HEK293 (cell line): Measurements from ENCODE around the gene TYRO3.

Source experiments
- CTCF ChIA-PET: fragments of 350-600 bp; formaldehyde crosslinking; extraction: SDS; loops from one replicate; lab custom pipeline; 2021; ENCODE audit warnings: antibody characterized with exemption; lab: Yijun Ruan, JAX
- POLR2A ChIA-PET: fragments of 300-600 bp; formaldehyde crosslinking; extraction: SDS; loops from one replicate; lab custom pipeline; 2020; ENCODE audit warnings: antibody characterized with exemption, inconsistent platforms; lab: Yijun Ruan, JAX
- H3K27ac ChIP-seq: fragments of 200-500 bp; sonication (Bioruptor generic); 2 replicates; pipeline ENCODE4 v1.5.1; 2014; ENCODE audit warnings: low read depth, low read length, control low read depth, inconsistent platforms; ENCODE audit errors: extremely low read depth
- H3K36me3 ChIP-seq, 2 experiments: fragments of 200-500 bp in 1 of 2; sonication (Bioruptor generic) in 1 of 2; 1 replicate in 1 of 2; 2 replicates in 1 of 2; pipeline ENCODE4 v1.5.1; 2014 to 2017; ENCODE audit warnings: inconsistent platforms in 2 of 2, low read length in 2 of 2; ENCODE audit not compliant: control insufficient read depth in 2 of 2, insufficient read depth in 1 of 2
- H3K4me1 ChIP-seq: fragments of 200-500 bp; sonication (Bioruptor generic); 2 replicates; pipeline ENCODE4 v1.5.1; 2014; ENCODE audit warnings: mild to moderate bottlenecking, low read length, inconsistent platforms; ENCODE audit not compliant: control insufficient read depth, insufficient read depth
- H3K4me3 ChIP-seq: 2 replicates; pipeline ENCODE4 v1.5.1; 2011; ENCODE audit warnings: low read depth, mild to moderate bottlenecking, control low read depth, low read length, moderate library complexity
- H3K9me3 ChIP-seq: fragments of 200-500 bp; sonication (Bioruptor generic); 2 replicates; pipeline ENCODE4 v1.5.1; 2014; ENCODE audit warnings: low read depth, low read length, inconsistent platforms; ENCODE audit not compliant: control insufficient read depth, insufficient read depth
- GLIS2 ChIP-seq: fragments of 450-650 bp; formaldehyde crosslinking; IDR thresholded peaks from 2 replicates; pipeline ENCODE4 v1.5.1; 2016; ENCODE audit warnings: missing biosample characterization, missing genetic modification characterization
- IKZF3 ChIP-seq: fragments of 450-650 bp; IDR thresholded peaks from 2 replicates; pipeline ENCODE4 v1.5.0; 2018; ENCODE audit warnings: missing biosample characterization, mild to moderate bottlenecking, missing genetic modification characterization, moderate library complexity
- PRDM1 ChIP-seq: fragments of 450-650 bp; formaldehyde crosslinking; IDR thresholded peaks from 2 replicates; pipeline ENCODE4; 2016; ENCODE audit warnings: missing biosample characterization, missing genetic modification characterization
- SCRT1 ChIP-seq: fragments of 450-650 bp; formaldehyde crosslinking; IDR thresholded peaks from 2 replicates; pipeline ENCODE4 v1.5.1; 2016; ENCODE audit warnings: missing biosample characterization, missing genetic modification characterization, borderline replicate concordance
- SCRT2 ChIP-seq: fragments of 450-650 bp; formaldehyde crosslinking; IDR thresholded peaks from 2 replicates; pipeline ENCODE4 v1.5.1; 2016; ENCODE audit warnings: missing biosample characterization, missing genetic modification characterization
- ZBTB20 ChIP-seq: fragments of 450-650 bp; formaldehyde crosslinking; IDR thresholded peaks from 2 replicates; pipeline ENCODE4 v1.5.1; 2016; ENCODE audit warnings: missing biosample characterization, missing genetic modification characterization
- ZFP37 ChIP-seq: fragments of 450-650 bp; formaldehyde crosslinking; IDR thresholded peaks from 2 replicates; pipeline ENCODE4 v1.5.1; 2016; ENCODE audit warnings: missing biosample characterization, missing genetic modification characterization
- ZNF10 ChIP-seq: fragments of 450-650 bp; formaldehyde crosslinking; IDR thresholded peaks from 2 replicates; pipeline ENCODE4 v1.5.1; 2017; ENCODE audit warnings: missing biosample characterization, missing genetic modification characterization
- ZNF140 ChIP-seq: fragments of 450-650 bp; formaldehyde crosslinking; IDR thresholded peaks from 2 replicates; pipeline ENCODE4 v1.5.1; 2016; ENCODE audit warnings: missing biosample characterization, missing genetic modification characterization
- ZNF16 ChIP-seq: fragments of 450-650 bp; formaldehyde crosslinking; IDR thresholded peaks from 2 replicates; pipeline ENCODE4 v1.5.1; 2016; ENCODE audit warnings: low read depth, missing biosample characterization, missing genetic modification characterization
- ZNF335 ChIP-seq: fragments of 450-650 bp; formaldehyde crosslinking; conservative IDR thresholded peaks from 2 replicates; pipeline ENCODE4 v1.5.1; 2016; ENCODE audit warnings: missing biosample characterization, missing genetic modification characterization
- ZNF423 ChIP-seq: fragments of 450-650 bp; formaldehyde crosslinking; IDR thresholded peaks from 2 replicates; pipeline ENCODE4 v1.5.1; 2016; ENCODE audit warnings: missing biosample characterization, missing genetic modification characterization
- ZNF433 ChIP-seq: fragments of 450-650 bp; formaldehyde crosslinking; IDR thresholded peaks from 2 replicates; pipeline ENCODE4 v1.5.1; 2016; ENCODE audit warnings: missing biosample characterization, missing genetic modification characterization, low read depth
- ZNF654 ChIP-seq: fragments of 450-650 bp; formaldehyde crosslinking; IDR thresholded peaks from 2 replicates; pipeline ENCODE4 v1.5.1; 2016; ENCODE audit warnings: low read depth, missing biosample characterization, missing genetic modification characterization
- ZNF791 ChIP-seq: fragments of 450-650 bp; formaldehyde crosslinking; IDR thresholded peaks from 2 replicates; pipeline ENCODE4 v1.5.1; 2016; ENCODE audit warnings: missing biosample characterization, missing genetic modification characterization
- TF ChIP-seq, protein P1 (sequence below): fragments of 450-650 bp; formaldehyde crosslinking; IDR thresholded peaks from 2 replicates; pipeline ENCODE4 v1.5.1; 2016; ENCODE audit warnings: missing biosample characterization, missing genetic modification characterization
- TF ChIP-seq, protein P2 (sequence below): fragments of 450-650 bp; formaldehyde crosslinking; IDR thresholded peaks from 2 replicates; pipeline ENCODE4 v1.5.1; 2016; ENCODE audit warnings: missing biosample characterization, missing genetic modification characterization
- TF ChIP-seq, protein P3 (sequence below): fragments of 450-650 bp; formaldehyde crosslinking; optimal IDR thresholded peaks from 2 replicates; pipeline ENCODE3; 2016; ENCODE audit warnings: missing biosample characterization, mild to moderate bottlenecking, missing genetic modification characterization

TYRO3 gene

DNA sequence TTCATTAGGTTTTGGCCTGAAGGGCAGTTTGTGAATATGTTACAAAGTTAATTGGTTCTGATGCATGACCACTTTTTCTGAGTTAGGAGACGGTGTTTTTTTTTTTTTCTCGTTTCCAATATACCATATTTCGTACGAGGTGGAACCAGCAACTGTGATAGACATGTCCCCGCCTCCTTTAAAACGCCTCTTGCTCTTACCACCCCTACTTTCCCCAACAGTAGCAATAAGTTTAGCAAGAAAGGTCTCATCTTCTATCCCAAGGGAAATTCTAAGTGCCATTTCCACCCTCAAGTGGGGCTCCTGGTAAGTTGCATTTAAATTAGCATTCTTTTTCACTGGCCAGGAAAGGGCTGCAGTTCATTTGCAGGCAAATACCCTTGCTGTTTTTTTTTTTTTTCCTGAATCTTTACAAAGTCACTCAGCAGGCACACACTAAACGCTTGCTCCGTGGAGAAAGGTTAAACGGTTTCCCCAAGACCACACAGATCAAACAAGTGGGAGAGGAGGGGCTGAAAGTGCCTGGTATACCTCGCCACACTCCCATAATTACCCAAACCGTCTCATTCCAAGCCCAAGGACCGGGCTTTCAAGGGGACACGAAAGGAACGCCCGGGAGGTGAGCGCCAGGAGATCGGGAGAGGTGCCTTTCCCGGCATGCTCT lies 61.7 kb downstream of the TYRO3 start:
- CTCF ChIA-PET, result interaction anchor here (0.6 to 1.2 kb wide), 4 partner anchors 9 to 40 kb away, joined by 3 to 4 read pairs (median 3); no protein-coding TSS in a partner anchor
- H3K4me1 ChIP-seq, result no peaks in the 10 kb centered on the region
- POLR2A ChIA-PET, result interaction anchor here (0.6 to 1.3 kb wide), 7 partner anchors 10 to 351 kb away, joined by 3 to 6 read pairs (median 4); no protein-coding TSS in a partner anchor
- no peaks in the 10 kb centered on the region for H3K36me3 ChIP-seq
- TF ChIP-seq SCRT1 (tag by site-specific recombination) (no peak), ZNF10 (no peak), ZNF433 (tag by site-specific recombination) (no peak), ZNF791 (tag by site-specific recombination) (no peak), ZNF335 (tag by site-specific recombination) (peak; percentile 70), PRDM1 (peak; percentile 17; the same call in 1 of the 2 replicates), ZNF140 (tag by site-specific recombination) (no peak), ZNF423 (tag by site-specific recombination) (no peak), ZNF16 (tag by site-specific recombination) (no peak), SCRT2 (tag by site-specific recombination) (peak; percentile 67; the same call in 1 of the 2 replicates), GLIS2 (tag by site-specific recombination) (no peak; the same call in 1 of the 2 replicates), IKZF3 (tag by site-specific recombination) (0 out of 2 replicates have a peak, but pooled peaks have one; percentile 66), ZNF654 (tag by site-specific recombination) (no peak), ZBTB20 (tag by site-specific recombination) (peak; percentile 64; the same call in 1 of the 2 replicates), ZFP37 (tag by site-specific recombination) (0 out of 2 replicates have a peak, but pooled peaks have one; percentile 21)
- TF ChIP-seq, protein P1, sequence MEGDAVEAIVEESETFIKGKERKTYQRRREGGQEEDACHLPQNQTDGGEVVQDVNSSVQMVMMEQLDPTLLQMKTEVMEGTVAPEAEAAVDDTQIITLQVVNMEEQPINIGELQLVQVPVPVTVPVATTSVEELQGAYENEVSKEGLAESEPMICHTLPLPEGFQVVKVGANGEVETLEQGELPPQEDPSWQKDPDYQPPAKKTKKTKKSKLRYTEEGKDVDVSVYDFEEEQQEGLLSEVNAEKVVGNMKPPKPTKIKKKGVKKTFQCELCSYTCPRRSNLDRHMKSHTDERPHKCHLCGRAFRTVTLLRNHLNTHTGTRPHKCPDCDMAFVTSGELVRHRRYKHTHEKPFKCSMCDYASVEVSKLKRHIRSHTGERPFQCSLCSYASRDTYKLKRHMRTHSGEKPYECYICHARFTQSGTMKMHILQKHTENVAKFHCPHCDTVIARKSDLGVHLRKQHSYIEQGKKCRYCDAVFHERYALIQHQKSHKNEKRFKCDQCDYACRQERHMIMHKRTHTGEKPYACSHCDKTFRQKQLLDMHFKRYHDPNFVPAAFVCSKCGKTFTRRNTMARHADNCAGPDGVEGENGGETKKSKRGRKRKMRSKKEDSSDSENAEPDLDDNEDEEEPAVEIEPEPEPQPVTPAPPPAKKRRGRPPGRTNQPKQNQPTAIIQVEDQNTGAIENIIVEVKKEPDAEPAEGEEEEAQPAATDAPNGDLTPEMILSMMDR (tag by site-specific recombination), result no peak
- TF ChIP-seq, protein P2, sequence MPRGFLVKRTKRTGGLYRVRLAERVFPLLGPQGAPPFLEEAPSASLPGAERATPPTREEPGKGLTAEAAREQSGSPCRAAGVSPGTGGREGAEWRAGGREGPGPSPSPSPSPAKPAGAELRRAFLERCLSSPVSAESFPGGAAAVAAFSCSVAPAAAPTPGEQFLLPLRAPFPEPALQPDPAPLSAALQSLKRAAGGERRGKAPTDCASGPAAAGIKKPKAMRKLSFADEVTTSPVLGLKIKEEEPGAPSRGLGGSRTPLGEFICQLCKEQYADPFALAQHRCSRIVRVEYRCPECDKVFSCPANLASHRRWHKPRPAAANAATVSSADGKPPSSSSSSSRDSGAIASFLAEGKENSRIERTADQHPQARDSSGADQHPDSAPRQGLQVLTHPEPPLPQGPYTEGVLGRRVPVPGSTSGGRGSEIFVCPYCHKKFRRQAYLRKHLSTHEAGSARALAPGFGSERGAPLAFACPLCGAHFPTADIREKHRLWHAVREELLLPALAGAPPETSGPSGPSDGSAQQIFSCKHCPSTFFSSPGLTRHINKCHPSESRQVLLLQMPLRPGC (tag by site-specific recombination), result peak; percentile 36; the same call in 1 of the 2 replicates
- TF ChIP-seq, protein P3, sequence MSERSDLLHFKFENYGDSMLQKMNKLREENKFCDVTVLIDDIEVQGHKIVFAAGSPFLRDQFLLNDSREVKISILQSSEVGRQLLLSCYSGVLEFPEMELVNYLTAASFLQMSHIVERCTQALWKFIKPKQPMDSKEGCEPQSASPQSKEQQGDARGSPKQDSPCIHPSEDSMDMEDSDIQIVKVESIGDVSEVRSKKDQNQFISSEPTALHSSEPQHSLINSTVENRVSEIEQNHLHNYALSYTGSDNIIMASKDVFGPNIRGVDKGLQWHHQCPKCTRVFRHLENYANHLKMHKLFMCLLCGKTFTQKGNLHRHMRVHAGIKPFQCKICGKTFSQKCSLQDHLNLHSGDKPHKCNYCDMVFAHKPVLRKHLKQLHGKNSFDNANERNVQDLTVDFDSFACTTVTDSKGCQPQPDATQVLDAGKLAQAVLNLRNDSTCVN (tag by site-specific recombination), result no peak
- TF ChIP-seq, all 188 proteins: peak for 7
- peak overlapping the region; percentile 49 for H3K4me3 ChIP-seq
- peak overlapping the region; percentile 92 for H3K27ac ChIP-seq
- no peaks in the 10 kb centered on the region for H3K9me3 ChIP-seq
